Progenitor cell of endocrine pancreas (in vitro differentiated cells): Measurements from ENCODE around the gene SMARCC1. TPM values are rescaled to one million over a fixed set of nuclear protein-coding genes. Genes with fewer than 3 reads are reported as not detected.
A peak's percentile ranks its signal among the peaks of the same experiment; 100 is the strongest.

Source experiments
- DNase-seq: peaks from one replicate; pipeline ENCODE4 v3.0.0; 2021; ENCODE audit warnings: low spot score; ENCODE audit not compliant: unreplicated experiment
- H3K27ac Mint-ChIP-seq: 2 replicates; pipeline ENCODE4 v1.8.0; 2021; ENCODE audit warnings: mild to moderate bottlenecking, moderate library complexity, mixed read lengths
- H3K27me3 Mint-ChIP-seq: 2 replicates; pipeline ENCODE4 v1.8.0; 2021; ENCODE audit warnings: mixed read lengths
- H3K36me3 Mint-ChIP-seq: 2 replicates; pipeline ENCODE4 v1.8.0; 2022; ENCODE audit warnings: mixed read lengths; ENCODE audit not compliant: insufficient read depth
- H3K4me1 Mint-ChIP-seq: 2 replicates; pipeline ENCODE4 v1.8.0; 2021; ENCODE audit warnings: low read depth, mixed read lengths
- H3K4me3 Mint-ChIP-seq: 2 replicates; pipeline ENCODE4 v1.8.0; 2021; ENCODE audit warnings: low read depth, mild to moderate bottlenecking, moderate library complexity, mixed read lengths
- H3K9me3 Mint-ChIP-seq: 2 replicates; pipeline ENCODE4 v1.8.0; 2021; ENCODE audit warnings: low read depth, mixed read lengths
- CTCF ChIP-seq: fragments of 200-600 bp; sonication (generic); IDR thresholded peaks from one replicate; pipeline ENCODE4 v1.5.0; 2021; ENCODE audit warnings: antibody characterized with exemption, mild to moderate bottlenecking; ENCODE audit not compliant: unreplicated experiment
- total RNA-seq: library from RNA; stranded (reverse); gene quantifications from 2 replicates; pipeline ENCODE4 v1.2.1, GENCODE V29; 2021

Gene SMARCC1
- total RNA-seq, 1 donor from 2014 or later, result 257 TPM

DNA sequence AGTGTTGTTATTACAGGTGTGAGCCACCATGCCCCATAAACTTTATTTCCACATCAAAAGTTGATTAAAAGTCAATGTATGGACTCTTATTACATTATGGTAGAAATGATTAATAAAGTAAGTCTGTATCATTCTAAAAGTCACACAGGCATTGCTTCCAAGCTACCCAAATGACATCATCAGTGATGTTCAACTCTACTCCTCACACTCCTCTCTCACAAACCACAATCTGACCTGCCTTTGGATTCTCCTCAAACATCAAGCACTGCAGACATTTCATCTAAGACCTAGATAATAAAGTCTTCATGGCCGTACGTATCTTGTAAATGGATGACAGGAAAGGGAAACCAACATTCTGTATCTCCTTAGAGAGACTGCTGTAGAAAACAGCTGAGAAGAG lies 68.0 kb downstream of the SMARCC1 start:
- Mint-ChIP-seq H3K4me1 (no peaks in the 10 kb centered on the region), H3K9me3 (no peaks in the 10 kb centered on the region), H3K4me3 (no peak overlapping the region), H3K27ac (no peak overlapping the region), H3K27me3 (no peaks in the 10 kb centered on the region), H3K36me3 (peaks cover 42% of the 10 kb centered on the region)
- no peak for TF ChIP-seq CTCF
- no peak for DNase-seq

- H3K9me3 Mint-ChIP-seq, result no peaks in the 10 kb centered on the region
- no peak overlapping the region for H3K4me3 Mint-ChIP-seq
- H3K27ac Mint-ChIP-seq, result no peak overlapping the region
- peaks cover 45% of the 10 kb centered on the region for H3K36me3 Mint-ChIP-seq
- no peaks in the 10 kb centered on the region for H3K4me1 Mint-ChIP-seq
- DNase-seq, result no peak
- TF ChIP-seq CTCF, result no peak
- no peaks in the 10 kb centered on the region for H3K27me3 Mint-ChIP-seq
Observed at GRCh38 chr3:47712398-47712797, 69.3 kb downstream of the SMARCC1 start.

DNA sequence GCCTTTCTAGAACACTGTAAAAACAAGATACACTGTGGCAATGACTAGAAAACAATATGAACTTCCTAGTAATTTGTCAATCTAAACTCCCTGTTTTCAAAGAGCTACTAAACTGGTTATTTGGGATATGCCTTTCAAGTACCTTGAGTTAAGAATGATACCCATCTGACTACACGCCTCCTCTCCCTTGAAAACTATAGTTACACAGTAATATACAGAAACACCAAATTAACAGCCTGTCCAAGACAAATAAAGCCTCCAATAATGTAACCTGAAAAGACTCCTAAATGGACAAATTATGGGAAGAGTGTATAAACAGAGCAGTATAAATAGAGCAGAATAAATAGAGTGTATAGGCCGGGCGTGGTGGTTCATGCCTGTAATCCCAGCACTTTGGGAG lies 70.1 kb downstream of the SMARCC1 start:
- H3K4me1 Mint-ChIP-seq, result no peaks in the 10 kb centered on the region
- H3K27ac Mint-ChIP-seq, result no peak overlapping the region
- DNase-seq, result no peak
- peaks cover 48% of the 10 kb centered on the region for H3K36me3 Mint-ChIP-seq
- no peaks in the 10 kb centered on the region for H3K9me3 Mint-ChIP-seq
- no peak for TF ChIP-seq CTCF
- no peak overlapping the region for H3K4me3 Mint-ChIP-seq
- H3K27me3 Mint-ChIP-seq, result no peaks in the 10 kb centered on the region

GRCh38 chr3:47705391-47705790 lies 76.3 kb downstream of the SMARCC1 start:
- no peak for TF ChIP-seq CTCF
- Mint-ChIP-seq H3K4me1 (no peaks in the 10 kb centered on the region), H3K27me3 (no peaks in the 10 kb centered on the region)

DNA sequence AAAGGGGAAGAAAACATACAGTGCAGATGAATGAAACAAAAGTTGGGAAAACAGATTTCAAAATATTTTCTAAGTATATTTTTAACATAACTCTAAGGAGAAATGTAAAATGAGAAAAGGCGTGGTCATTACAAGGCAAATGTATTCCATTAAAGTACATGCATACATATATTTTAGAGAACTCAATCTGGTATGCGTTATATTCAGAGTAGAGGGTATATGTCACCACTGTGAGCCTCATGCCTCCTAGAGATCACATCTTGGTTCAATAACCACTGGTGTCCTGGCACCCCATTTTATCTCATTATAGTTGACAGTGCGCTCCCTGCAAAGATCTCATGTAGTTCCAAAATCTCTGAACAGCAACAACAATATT lies 77.5 kb downstream of the SMARCC1 start:
- Mint-ChIP-seq H3K4me3 (no peak overlapping the region), H3K27me3 (no peaks in the 10 kb centered on the region), H3K4me1 (no peaks in the 10 kb centered on the region), H3K27ac (peak overlapping the region; percentile 89), H3K36me3 (peaks cover 39% of the 10 kb centered on the region), H3K9me3 (no peaks in the 10 kb centered on the region)
- no peak for DNase-seq
- TF ChIP-seq CTCF, result no peak

More at GRCh38 chr3:47705391-47705790, 76.3 kb downstream of the SMARCC1 start:
- no peaks in the 10 kb centered on the region for H3K9me3 Mint-ChIP-seq
- peaks cover 42% of the 10 kb centered on the region for H3K36me3 Mint-ChIP-seq
- no peak overlapping the region for H3K27ac Mint-ChIP-seq
- DNase-seq, result no peak
- no peak overlapping the region for H3K4me3 Mint-ChIP-seq

GRCh38 chr3:47701388-47701787 lies 80.3 kb downstream of the SMARCC1 start:
- no peak for TF ChIP-seq CTCF
- H3K4me3 Mint-ChIP-seq, result no peak overlapping the region
- H3K27ac Mint-ChIP-seq, result no peak overlapping the region
- peaks cover 29% of the 10 kb centered on the region for H3K36me3 Mint-ChIP-seq
- no peaks in the 10 kb centered on the region for H3K9me3 Mint-ChIP-seq
- H3K4me1 Mint-ChIP-seq, result no peaks in the 10 kb centered on the region
- no peak for DNase-seq
- no peaks in the 10 kb centered on the region for H3K27me3 Mint-ChIP-seq
